Aorta (tissue), 5 donors: ENCODE measurements around the gene CACNA1H. TPM values are rescaled to one million over a fixed set of nuclear protein-coding genes. Genes with fewer than 3 reads are reported as not detected.

Source experiments
- ATAC-seq: fragments of 200-7000 bp; cut with Tn5 transposase; one replicate; pipeline ENCODE4 v1.9.1; 2022; ENCODE audit warnings: moderate library complexity; ENCODE audit not compliant: low FRiP score
- DNase-seq, 2 donors: peaks; one replicate each; pipeline ENCODE4 v3.0.0-alpha.2; 2020
- H3K27ac ChIP-seq, 2 donors: one replicate each; pipeline ENCODE4 v1.5.1; 2013; ENCODE audit warnings: low read length in 2 of 2, mild to moderate bottlenecking in 2 of 2, moderate library complexity in 2 of 2, control low read depth in 1 of 2, inconsistent platforms in 1 of 2, low read depth in 1 of 2
- H3K27me3 ChIP-seq, 2 donors: one replicate each; pipeline ENCODE4 v1.6.1; 2013; ENCODE audit warnings: control low read depth in 1 of 2, low read length in 1 of 2, mild to moderate bottlenecking in 1 of 2, moderate library complexity in 1 of 2; ENCODE audit not compliant: insufficient read depth in 2 of 2, control insufficient read depth in 1 of 2
- H3K36me3 ChIP-seq, 2 donors: one replicate each; pipeline ENCODE4 v1.6.1; 2013; ENCODE audit warnings: control low read depth in 1 of 2, low read length in 1 of 2, mild to moderate bottlenecking in 1 of 2; ENCODE audit not compliant: insufficient read depth in 2 of 2, control insufficient read depth in 1 of 2
- H3K4me1 ChIP-seq, 2 donors: one replicate each; pipeline ENCODE4 v1.6.1; 2013; ENCODE audit warnings: low read length in 2 of 2, control low read depth in 1 of 2, mild to moderate bottlenecking in 1 of 2, moderate library complexity in 1 of 2; ENCODE audit not compliant: insufficient read depth in 2 of 2, control insufficient read depth in 1 of 2
- H3K4me3 ChIP-seq, 2 donors: one replicate each; pipeline ENCODE4 v1.5.1; 2013; ENCODE audit warnings: low read length in 2 of 2, control low read depth in 1 of 2, mild to moderate bottlenecking in 1 of 2
- H3K9me3 ChIP-seq: one replicate; pipeline ENCODE4 v1.6.1; 2013; ENCODE audit warnings: mild to moderate bottlenecking, low read length; ENCODE audit not compliant: control insufficient read depth
- WGBS, 2 donors: extraction: QIAGEN DNeasy Blood & Tissue Kit; methylation state at CpG; one replicate each; pipeline ENCODE4 v1.1.7; 2013; 5-methylcytosine and 5-hydroxymethylcytosine counted together
- intact Hi-C, 2 donors: fragments of 100-400 bp; cut with DNase I; formaldehyde crosslinking; loops; one replicate each; pipeline versions ENCODE4 v1.14.2 to v1.15.0; 2022
- polyA plus RNA-seq, 2 donors: library from polyadenylated mRNA; stranded (reverse); fragments of 200-250 nt; gene quantifications; one replicate each; pipeline ENCODE4 v1.2.3, GENCODE V29; 2013
- total RNA-seq, 2 donors: library from RNA; stranded (reverse); fragmentation: NEBNext Ultra II Directional; extraction: Animal tissue kit (Norgen Biotek cat#: 25700); gene quantifications; one replicate each; pipeline ENCODE4 v1.2.1, GENCODE V29; 2021
- donor health status: healthy with polysubstance abuse.
- donor health status: Bipolar disorder and iron deficiency.
- donor health status: DM: no; HTN: no; CAD: no.
- donor health status: DM: no; HTN: no; CAD: no.
- donor health status: DM: yes; HTN: yes; CAD: no.

Gene CACNA1H
- total and polyA plus RNA-seq, 4 donors, result 1.3 to 17.8 (median 9.8) TPM

- 93 to 96% methylated on average over 14 of the region's 14 CpGs for WGBS, 2 donors
- Histone ChIP-seq H3K4me1 (no peaks in the 10 kb centered on the region), H3K27ac (no peak overlapping the region)
Measured at GRCh38 chr16:1164382-1164781, 11.5 kb downstream of the CACNA1H start.

GRCh38 chr16:1164975-1165374 lies 12.1 kb downstream of the CACNA1H start:
- DNase-seq, result no peak
- H3K27ac ChIP-seq, result no peak overlapping the region
- no peaks in the 10 kb centered on the region for H3K9me3 ChIP-seq
- 94 to 95% methylated on average over 16 to 17 of the region's 17 CpGs for WGBS, 2 donors
- no peaks in the 10 kb centered on the region for H3K36me3 ChIP-seq
- intact Hi-C loops, result no loop called here
- H3K27me3 ChIP-seq, result no peaks in the 10 kb centered on the region
- no peak overlapping the region for H3K4me3 ChIP-seq
- no peak for ATAC-seq
- no peaks in the 10 kb centered on the region for H3K4me1 ChIP-seq

More at GRCh38 chr16:1164382-1164781, 11.5 kb downstream of the CACNA1H start:
- Histone ChIP-seq H3K27me3 (no peaks in the 10 kb centered on the region), H3K36me3 (no peaks in the 10 kb centered on the region), H3K4me3 (no peak overlapping the region), H3K9me3 (no peaks in the 10 kb centered on the region)
- intact Hi-C loops, result no loop called here
- ATAC-seq (no peak), DNase-seq (no peak)

- Histone ChIP-seq H3K9me3 (no peaks in the 10 kb centered on the region), H3K27ac (no peak overlapping the region), H3K4me3 (no peak overlapping the region), H3K36me3 (no peaks in the 10 kb centered on the region), H3K4me1 (no peaks in the 10 kb centered on the region), H3K27me3 (no peaks in the 10 kb centered on the region)
- 89 to 90% methylated on average over 12 of the region's 12 CpGs for WGBS, 2 donors
- ATAC-seq (no peak), DNase-seq (no peak)
- intact Hi-C loops, result no loop called here
Measured at GRCh38 chr16:1165511-1165910, 12.6 kb downstream of the CACNA1H start.

GRCh38 chr16:1167276-1168107 lies 14.6 kb downstream of the CACNA1H start:
- Histone ChIP-seq H3K4me1 (no peaks in the 10 kb centered on the region), H3K36me3 (no peaks in the 10 kb centered on the region), H3K27ac (no peak overlapping the region), H3K27me3 (no peaks in the 10 kb centered on the region), H3K9me3 (no peaks in the 10 kb centered on the region), H3K4me3 (no peak overlapping the region)
- 80 to 83% methylated on average over 52 of the region's 52 CpGs for WGBS, 2 donors
- DNase-seq (no peak), ATAC-seq (no peak)
- intact Hi-C loops, result no loop called here

- H3K4me3 ChIP-seq, result no peak overlapping the region
- H3K4me1 ChIP-seq, result no peaks in the 10 kb centered on the region
- no peak overlapping the region for H3K27ac ChIP-seq
Measured at GRCh38 chr16:1168837-1169236, 15.9 kb downstream of the CACNA1H start.

GRCh38 chr16:1169285-1170075 lies 16.6 kb downstream of the CACNA1H start:
- 38 to 41% methylated on average over 40 to 45 of the region's 45 CpGs for WGBS, 2 donors
- H3K9me3 ChIP-seq, result no peaks in the 10 kb centered on the region
- no peaks in the 10 kb centered on the region for H3K27me3 ChIP-seq
- no peaks in the 10 kb centered on the region for H3K4me1 ChIP-seq
- intact Hi-C loops, result no loop called here
- H3K4me3 ChIP-seq, result no peak overlapping the region
- no peak overlapping the region for H3K27ac ChIP-seq
- H3K36me3 ChIP-seq, result no peaks in the 10 kb centered on the region
- ATAC-seq (peak; percentile 40), DNase-seq (no peak)

More at GRCh38 chr16:1168837-1169236, 15.9 kb downstream of the CACNA1H start:
- ATAC-seq, result no peak
- no peaks in the 10 kb centered on the region for H3K27me3 ChIP-seq
- 70 to 78% methylated on average over 14 to 18 of the region's 18 CpGs for WGBS, 2 donors
- no peaks in the 10 kb centered on the region for H3K36me3 ChIP-seq
- intact Hi-C loops, result no loop called here
- H3K9me3 ChIP-seq, result no peaks in the 10 kb centered on the region
- DNase-seq, result no peak

GRCh38 chr16:1170076-1170418 lies 17.1 kb downstream of the CACNA1H start:
- no peak overlapping the region for H3K27ac ChIP-seq
- DNase-seq (no peak), ATAC-seq (no peak)
- H3K36me3 ChIP-seq, result no peaks in the 10 kb centered on the region
- WGBS, 2 donors, result 46 to 49% methylated on average over 12 to 13 of the region's 13 CpGs
- no peaks in the 10 kb centered on the region for H3K9me3 ChIP-seq
- no peak overlapping the region for H3K4me3 ChIP-seq
- no peaks in the 10 kb centered on the region for H3K27me3 ChIP-seq
- no peaks in the 10 kb centered on the region for H3K4me1 ChIP-seq
- intact Hi-C loops, result no loop called here

- Histone ChIP-seq H3K4me3 (no peak overlapping the region), H3K4me1 (no peaks in the 10 kb centered on the region), H3K27ac (no peak overlapping the region), H3K9me3 (no peaks in the 10 kb centered on the region), H3K36me3 (no peaks in the 10 kb centered on the region), H3K27me3 (no peaks in the 10 kb centered on the region)
- 85 to 89% methylated on average over 12 of the region's 12 CpGs for WGBS, 2 donors
- DNase-seq, result no peak
- no peak for ATAC-seq
- intact Hi-C loops, result no loop called here
Measured at GRCh38 chr16:1171001-1171400, 18.1 kb downstream of the CACNA1H start.
